ENCODE data around the gene CCDC110.

Gene CCDC110

GRCh38 chr4:185471235-185472102, at the start of gene CCDC110:
TSS of gene CCDC110 (minus strand) at chr4:185471733. CDS start at chr4:185471683, 50 bp downstream.
- Mint-ChIP-seq H3K4me1 (no peaks in the 10 kb centered on the region), H3K4me3 (peak within 1 kb of the TSS; percentile 87 to 96 (median 92)), H3K36me3 (ENCODE audit: low read depth) (no peaks in the 10 kb centered on the region), H3K27me3 (ENCODE audit: low read depth) (peaks cover 46% of the 10 kb centered on the region), H3K27ac (peak within 1 kb of the TSS in 2 of 3 experiments; percentile 3 to 7), H3K9me3 (no peaks in the 10 kb centered on the region)
- TF ChIP-seq, protein P1, sequence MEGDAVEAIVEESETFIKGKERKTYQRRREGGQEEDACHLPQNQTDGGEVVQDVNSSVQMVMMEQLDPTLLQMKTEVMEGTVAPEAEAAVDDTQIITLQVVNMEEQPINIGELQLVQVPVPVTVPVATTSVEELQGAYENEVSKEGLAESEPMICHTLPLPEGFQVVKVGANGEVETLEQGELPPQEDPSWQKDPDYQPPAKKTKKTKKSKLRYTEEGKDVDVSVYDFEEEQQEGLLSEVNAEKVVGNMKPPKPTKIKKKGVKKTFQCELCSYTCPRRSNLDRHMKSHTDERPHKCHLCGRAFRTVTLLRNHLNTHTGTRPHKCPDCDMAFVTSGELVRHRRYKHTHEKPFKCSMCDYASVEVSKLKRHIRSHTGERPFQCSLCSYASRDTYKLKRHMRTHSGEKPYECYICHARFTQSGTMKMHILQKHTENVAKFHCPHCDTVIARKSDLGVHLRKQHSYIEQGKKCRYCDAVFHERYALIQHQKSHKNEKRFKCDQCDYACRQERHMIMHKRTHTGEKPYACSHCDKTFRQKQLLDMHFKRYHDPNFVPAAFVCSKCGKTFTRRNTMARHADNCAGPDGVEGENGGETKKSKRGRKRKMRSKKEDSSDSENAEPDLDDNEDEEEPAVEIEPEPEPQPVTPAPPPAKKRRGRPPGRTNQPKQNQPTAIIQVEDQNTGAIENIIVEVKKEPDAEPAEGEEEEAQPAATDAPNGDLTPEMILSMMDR (IDR thresholded peaks at IDR 0.05; ENCODE audit: unreplicated experiment in 3 of 3): peak; percentile 70 to 79 (median 71)

- TF ChIP-seq, protein P1 (IDR thresholded peaks at IDR 0.05; ENCODE audit: unreplicated experiment in 3 of 3): no peak
- Mint-ChIP-seq H3K36me3 (ENCODE audit: low read depth) (no peaks in the 10 kb centered on the region), H3K27me3 (ENCODE audit: low read depth) (no peaks in the 10 kb centered on the region), H3K27ac (no peak overlapping the region), H3K4me3 (no peak overlapping the region), H3K4me1 (peaks cover 12% of the 10 kb centered on the region), H3K9me3 (no peaks in the 10 kb centered on the region)
Observed at GRCh38 chr4:185520119-185520518, 48.6 kb upstream of the CCDC110 start.

GRCh38 chr4:185518494-185518893, 47.0 kb upstream of the CCDC110 start:
- H3K27ac Mint-ChIP-seq: no peak overlapping the region
- TF ChIP-seq, protein P1 (IDR thresholded peaks at IDR 0.05; ENCODE audit: unreplicated experiment in 3 of 3): no peak
- no peak overlapping the region for H3K4me3 Mint-ChIP-seq
- H3K36me3 Mint-ChIP-seq (ENCODE audit: low read depth): no peaks in the 10 kb centered on the region
- no peaks in the 10 kb centered on the region for H3K9me3 Mint-ChIP-seq
- H3K27me3 Mint-ChIP-seq (ENCODE audit: low read depth): no peaks in the 10 kb centered on the region
- no peaks in the 10 kb centered on the region for H3K4me1 Mint-ChIP-seq

DNA sequence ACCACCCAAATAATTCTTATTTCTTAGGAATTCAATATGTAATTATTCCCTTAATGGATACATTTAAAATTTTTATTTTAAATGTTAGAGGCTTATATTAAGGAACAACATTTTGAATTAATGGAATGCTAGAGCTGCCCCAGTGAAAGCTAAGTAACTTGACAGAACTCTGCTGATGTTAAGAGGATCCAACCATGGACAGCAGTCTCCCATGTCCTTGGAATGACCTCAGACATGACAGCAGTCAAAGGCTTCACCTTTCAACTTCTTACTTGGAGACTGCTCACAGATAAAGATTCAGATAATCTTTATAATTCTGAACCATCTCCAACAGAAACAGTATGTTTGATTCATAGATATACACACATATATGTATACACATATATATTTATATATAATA, 46.5 kb upstream of the CCDC110 start:
- no peaks in the 10 kb centered on the region for H3K9me3 Mint-ChIP-seq
- H3K27ac Mint-ChIP-seq: no peak overlapping the region
- no peaks in the 10 kb centered on the region for H3K27me3 Mint-ChIP-seq (ENCODE audit: low read depth)
- H3K4me3 Mint-ChIP-seq: no peak overlapping the region
- H3K36me3 Mint-ChIP-seq (ENCODE audit: low read depth): no peaks in the 10 kb centered on the region
- TF ChIP-seq, protein P1 (IDR thresholded peaks at IDR 0.05; ENCODE audit: unreplicated experiment in 3 of 3): no peak
- H3K4me1 Mint-ChIP-seq: no peaks in the 10 kb centered on the region

- Mint-ChIP-seq H3K9me3 (no peaks in the 10 kb centered on the region), H3K4me3 (no peak overlapping the region), H3K4me1 (no peaks in the 10 kb centered on the region), H3K27me3 (ENCODE audit: low read depth) (no peaks in the 10 kb centered on the region), H3K27ac (no peak overlapping the region), H3K36me3 (ENCODE audit: low read depth) (no peaks in the 10 kb centered on the region)
- TF ChIP-seq, protein P1 (IDR thresholded peaks at IDR 0.05; ENCODE audit: unreplicated experiment in 3 of 3): no peak
Observed at GRCh38 chr4:185515248-185515647, 43.7 kb upstream of the CCDC110 start.
